Right forelimb (tissue), 1 donor: Measurements from ENCODE around the gene ARHGAP25.

ENCODE experiments used
- DNase-seq: peaks from one replicate; pipeline ENCODE4 v3.0.0-alpha.2; 2018

The ARHGAP25 gene

DNA sequence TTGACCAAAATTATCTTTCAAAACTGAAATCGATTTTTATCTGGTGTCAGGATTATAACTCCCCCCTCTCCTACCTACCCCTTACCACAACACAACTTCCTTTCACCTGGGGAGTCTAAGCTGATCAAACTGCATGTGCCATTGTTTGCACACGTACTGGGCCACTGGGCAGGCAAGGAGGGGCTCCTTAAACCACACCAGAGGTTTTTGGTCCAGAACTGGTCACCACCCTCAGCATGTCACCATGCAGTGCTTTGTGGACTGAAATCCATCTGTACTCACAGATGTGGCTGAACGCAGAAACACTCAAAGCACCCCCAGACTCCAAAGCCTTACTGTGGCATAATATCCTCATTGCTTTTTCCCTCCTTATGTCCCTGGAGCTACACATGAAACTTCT lies 13.9 kb upstream of the ARHGAP25 start:
- DNase-seq: no peak

DNA sequence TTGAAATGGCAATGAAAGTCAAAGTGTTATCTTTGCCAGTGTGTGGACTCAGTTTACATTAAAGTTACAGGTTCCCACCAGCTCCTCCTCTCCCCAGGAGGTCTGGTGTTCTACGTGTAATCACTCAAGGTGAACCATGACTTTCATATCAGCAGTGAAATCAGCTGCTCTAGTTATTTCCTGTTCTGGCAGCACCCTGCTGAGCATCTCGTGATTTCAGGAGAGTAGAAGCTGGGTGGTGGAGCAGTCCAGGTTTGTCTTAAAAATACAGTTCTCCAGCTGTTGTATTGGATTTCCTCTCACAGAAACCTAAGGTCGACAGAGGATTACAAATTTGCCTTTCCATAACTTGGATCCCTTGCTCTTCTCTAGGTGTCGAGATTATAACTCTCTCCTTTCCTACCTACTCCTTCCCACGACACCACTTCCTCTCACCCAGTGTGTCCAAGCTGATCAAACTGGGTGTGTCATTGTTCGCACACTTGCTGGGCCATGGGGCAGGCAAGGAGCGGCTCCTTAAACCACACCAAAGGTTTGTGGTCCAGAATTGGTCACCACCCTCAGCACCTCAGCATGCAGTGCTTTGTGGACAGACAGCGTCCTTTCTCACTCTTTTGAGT lies 13.0 kb upstream of the ARHGAP25 start:
- DNase-seq: no peak

- DNase-seq: no peak
These were observed 11.9 kb upstream of the ARHGAP25 start for GRCh38 chr2:68722712-68723111.

DNA sequence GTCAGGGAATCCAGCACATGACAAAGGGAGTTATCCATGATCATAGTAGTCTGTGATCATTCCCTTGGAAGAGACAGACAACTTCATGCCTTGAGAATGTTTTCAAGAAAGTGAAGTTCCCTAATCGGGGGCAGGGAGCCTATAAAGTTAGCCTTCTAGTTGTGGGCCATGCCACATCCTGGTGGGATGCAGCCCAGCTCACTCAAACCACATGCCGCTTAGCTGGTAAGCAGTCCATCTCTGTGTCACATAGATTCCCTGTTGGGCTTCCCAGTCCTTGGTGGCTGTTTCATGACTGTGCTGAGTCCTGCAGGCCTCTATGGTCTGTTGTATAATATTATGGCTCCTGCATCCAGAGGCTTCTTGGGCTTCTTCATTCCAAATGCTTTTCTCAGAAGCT lies 11.4 kb upstream of the ARHGAP25 start:
- no peak for DNase-seq

GRCh38 chr2:68726100-68726499 lies 8.5 kb upstream of the ARHGAP25 start:
- DNase-seq: no peak

DNA sequence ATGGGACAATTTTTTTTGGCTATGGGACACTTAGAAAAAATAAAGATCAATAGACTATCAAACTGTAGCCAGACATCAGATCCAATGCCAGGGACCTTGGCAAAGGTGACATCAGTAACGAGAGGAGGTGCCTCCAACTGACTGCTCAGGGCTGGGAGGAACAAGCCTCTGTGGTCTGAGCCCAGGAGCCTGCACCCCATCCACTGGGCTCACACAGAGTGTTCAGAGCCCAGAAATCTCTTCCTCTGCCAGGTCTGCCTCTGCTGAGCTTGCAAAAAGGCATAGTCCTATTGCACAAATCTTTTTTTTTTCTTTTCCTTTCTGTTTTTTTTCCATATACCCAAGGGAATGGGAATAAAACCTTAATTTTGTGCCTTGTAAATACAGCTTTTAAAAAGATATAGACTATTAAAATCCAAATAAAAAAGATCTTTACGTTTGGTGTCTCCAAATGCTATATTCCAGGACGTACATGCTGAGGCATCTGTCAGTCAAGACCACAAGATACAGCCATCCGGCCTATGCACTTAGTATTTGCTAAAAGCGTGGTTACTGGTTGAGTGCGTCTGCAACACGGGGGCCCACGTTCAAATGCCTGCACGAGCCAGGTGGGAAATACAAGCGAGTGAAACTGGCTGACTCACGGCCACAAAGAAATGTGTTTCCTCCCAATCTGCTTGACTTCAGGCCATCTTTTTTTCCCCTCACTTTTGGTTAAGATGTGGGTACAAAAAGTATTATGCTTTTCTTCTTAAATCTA lies 7.8 kb upstream of the ARHGAP25 start:
- DNase-seq: no peak

- DNase-seq: no peak
These were observed 6.8 kb upstream of the ARHGAP25 start for GRCh38 chr2:68727683-68728375.

DNA sequence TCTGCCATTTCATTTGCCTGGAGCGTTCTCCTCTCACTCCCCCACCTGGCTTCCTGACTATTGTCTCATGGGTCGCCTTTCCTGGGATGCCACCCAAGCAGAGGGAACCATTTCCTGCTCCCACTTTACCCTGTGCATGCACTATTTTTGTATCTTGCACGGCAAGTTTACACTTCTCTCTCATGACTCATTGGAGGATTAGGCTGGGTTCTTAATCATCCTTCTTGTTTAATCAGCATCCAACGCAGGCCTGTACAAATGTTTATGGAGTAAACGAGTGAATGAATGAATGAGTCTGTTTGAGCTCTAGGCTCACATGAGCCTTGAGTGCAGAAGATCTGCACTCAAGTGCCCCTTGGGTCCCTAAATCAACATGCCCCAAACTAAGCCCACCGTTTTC lies 3.8 kb upstream of the ARHGAP25 start:
- DNase-seq: no peak

DNA sequence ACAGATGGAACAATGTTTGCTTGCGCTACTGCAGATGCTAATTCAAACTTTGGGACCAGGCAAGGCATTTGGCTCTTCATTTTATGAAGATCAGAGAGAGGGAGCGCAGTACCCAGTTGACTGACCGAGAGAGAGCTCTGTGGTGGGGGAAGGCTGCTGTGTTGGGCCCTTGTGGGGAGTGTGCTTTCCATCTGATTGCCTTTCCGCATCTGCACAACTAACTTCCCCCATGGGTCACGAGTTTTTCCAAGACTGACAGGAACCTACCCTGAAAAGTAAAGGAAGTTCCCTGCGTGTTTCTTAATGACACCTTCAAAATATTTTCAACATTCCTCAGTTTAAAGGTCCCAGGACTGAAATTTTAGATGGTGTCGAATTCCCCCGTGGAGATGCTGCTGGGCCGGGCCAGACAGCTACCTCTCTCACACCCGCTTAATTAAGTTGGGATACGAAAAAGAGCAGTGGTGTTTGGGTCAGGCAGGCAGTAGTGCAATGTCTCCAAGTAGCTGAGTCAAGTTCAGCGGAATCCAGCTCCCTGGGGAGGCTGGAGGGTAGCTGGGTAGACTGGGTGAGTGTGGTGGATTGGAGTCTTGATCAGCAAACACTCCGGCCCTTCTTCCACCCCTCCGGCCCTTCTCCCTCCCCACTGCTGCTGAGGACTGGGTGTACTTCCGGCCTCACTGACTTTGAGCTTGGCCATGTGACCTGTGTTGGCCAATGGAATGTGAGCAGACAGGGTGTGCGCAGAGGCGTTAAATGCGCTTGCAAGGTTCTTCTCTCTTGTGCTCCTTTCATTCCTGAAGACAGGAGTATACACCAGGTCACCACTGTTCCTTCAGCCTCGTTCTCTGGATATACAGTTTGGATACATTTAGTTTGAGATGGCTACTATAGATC lies 2.3 kb upstream of the ARHGAP25 start:
- DNase-seq: no peak

DNA sequence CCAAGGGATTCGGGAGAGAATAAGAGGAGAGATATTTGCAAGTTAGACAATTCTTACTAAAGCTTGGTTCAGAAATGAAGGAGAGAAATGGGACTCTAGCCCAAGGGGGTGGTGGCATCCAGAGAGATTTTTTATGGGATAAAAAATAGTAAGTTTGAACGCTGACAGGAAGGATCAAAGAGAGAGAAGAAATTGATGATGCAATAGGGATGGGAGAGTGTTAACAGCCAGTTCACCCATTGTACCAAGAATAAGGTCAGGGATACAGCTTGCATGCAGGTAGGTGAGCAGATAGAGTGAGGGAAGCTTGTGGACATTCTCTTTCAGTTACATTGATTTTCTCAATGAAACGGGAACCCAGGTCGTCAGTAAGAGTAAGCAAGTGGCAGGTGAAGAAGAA lies 1.2 kb upstream of the ARHGAP25 start:
- DNase-seq: no peak

GRCh38 chr2:68734176-68734575 lies 435 bp upstream of the ARHGAP25 start:
- DNase-seq: no peak

- DNase-seq: no peak
These were observed 1.5 kb downstream of the ARHGAP25 start for GRCh38 chr2:68736086-68736485.

DNA sequence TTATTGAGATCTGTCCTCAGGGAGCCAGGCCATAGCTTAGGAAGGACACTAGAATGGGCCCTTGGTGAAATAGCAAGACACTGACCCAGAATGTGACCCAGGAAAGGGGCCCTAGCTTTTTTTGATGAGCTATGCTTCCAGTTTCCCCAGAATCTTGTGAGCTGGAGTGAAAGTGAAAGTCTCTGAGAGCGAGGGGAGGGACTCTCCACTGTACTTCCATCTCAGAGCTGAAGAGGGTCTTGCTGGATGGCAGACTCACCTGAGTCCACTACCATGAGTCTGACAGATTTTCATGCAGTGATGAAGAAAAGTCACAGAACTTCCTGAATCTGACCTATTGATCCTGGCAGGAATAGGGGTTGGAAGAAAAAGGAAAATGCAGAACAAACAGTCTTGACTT lies 3.1 kb downstream of the ARHGAP25 start:
- no peak for DNase-seq

DNA sequence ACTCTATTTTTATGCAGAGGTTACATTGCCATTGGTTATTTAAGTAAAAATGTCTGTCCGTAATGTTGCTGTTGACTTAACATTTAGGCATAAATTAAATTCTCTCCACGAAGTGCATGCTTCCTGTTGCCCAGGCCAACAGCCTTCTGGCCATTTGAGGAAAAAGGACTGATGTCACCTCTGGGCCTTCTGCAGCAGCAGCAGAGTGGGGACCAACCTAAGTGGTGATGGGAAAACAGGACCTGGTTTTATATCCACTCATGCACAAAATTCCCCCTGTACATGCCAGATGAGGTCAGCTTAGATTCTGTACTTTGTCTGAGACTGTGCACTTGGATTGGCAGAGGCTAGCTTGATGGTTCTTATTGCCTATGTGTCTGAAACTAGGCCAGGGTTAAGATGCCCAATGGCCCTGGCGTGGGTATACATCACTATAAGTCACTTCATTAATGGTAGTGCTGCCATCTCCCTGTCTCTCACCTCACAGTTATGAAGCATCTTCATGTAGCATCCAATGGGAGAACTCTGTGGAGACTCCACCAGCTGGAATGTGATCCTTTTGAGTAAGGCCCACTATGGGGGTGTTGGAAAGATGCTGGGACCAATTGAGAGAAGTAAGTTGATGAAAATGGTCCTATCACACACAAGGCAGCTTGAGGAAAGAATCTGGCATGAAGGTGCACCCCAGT lies 4.4 kb downstream of the ARHGAP25 start:
- no peak for DNase-seq

DNA sequence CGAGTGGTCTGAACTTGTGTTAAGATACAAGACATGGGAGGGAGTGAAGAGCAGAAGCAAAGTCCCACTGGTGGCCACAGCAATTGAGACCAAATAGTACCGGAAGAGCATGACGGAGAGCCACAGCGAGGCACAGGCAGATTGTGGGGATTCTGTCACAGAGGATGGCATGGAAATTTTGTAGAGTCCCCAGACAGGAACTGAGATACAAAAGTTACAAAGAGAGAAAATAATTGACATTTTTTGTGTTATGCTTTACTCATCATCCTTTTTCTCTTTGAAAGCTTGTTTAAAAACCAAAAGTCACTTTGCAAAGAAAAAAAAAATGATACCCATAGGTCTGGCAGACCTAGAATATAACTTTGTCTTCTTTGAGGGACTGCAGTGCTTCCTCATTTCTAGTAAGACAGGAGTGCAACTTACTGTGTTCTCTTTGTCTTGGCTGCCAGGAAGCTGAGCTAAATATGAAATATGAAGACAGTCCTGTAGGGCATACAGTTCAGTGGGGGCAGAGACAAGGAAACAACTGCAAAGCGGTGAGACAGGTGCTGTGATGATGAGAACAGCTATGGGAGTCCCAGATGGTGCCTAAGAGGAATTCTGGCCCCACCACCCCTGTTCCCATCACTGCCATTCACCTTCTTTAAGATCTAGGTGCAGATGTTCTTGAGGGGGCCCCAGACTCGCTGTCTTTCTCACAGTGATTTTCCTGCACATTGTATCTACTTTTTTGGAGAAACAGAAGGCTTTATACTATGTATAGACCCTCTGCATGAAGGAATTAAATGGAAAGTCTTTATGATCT lies 5.2 kb downstream of the ARHGAP25 start:
- DNase-seq: no peak

- no peak for DNase-seq
These were observed 5.8 kb downstream of the ARHGAP25 start for GRCh38 chr2:68740400-68740914.

DNA sequence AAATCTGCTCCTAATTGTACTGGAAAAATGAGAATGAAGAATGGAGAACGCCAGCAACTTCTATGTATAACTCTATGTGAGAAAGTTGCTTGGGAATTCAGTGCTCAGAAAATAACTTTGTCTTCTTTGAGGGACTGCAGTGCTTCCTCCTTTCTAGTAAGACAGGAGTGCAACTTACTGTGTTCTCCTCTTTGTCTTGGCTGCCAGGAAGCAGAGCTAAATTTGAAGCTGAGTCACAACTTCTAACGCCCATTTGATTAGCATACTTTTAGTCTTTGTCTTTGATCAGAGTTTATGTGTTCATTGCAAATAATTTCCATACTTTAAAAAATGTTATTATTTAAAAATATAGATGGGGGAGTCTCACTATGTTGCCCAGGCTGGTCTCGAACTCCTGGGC lies 6.6 kb downstream of the ARHGAP25 start:
- DNase-seq: no peak

DNA sequence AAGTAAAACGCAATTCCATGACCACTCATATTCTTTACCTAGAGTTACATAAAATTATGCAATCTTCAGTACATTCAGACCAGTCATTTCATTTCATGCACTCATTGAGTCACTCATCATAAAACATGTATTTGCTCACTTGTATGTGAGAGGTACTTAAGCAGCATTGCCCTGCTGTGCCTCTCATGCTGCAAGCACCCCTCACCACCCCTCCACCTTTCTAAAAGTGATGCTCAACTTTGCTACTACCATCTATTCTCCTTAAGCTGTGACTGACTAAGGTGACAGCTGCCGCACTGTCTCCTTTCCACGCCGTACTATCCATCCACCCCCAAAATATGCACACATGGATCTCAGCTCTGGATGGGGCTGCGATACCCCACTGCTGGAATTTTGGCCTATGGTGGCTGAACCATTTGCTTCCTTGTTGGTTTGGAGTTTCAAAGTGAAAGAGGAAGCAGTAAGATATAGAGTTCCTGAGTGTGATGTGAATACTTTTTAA lies 7.2 kb downstream of the ARHGAP25 start:
- no peak for DNase-seq

DNA sequence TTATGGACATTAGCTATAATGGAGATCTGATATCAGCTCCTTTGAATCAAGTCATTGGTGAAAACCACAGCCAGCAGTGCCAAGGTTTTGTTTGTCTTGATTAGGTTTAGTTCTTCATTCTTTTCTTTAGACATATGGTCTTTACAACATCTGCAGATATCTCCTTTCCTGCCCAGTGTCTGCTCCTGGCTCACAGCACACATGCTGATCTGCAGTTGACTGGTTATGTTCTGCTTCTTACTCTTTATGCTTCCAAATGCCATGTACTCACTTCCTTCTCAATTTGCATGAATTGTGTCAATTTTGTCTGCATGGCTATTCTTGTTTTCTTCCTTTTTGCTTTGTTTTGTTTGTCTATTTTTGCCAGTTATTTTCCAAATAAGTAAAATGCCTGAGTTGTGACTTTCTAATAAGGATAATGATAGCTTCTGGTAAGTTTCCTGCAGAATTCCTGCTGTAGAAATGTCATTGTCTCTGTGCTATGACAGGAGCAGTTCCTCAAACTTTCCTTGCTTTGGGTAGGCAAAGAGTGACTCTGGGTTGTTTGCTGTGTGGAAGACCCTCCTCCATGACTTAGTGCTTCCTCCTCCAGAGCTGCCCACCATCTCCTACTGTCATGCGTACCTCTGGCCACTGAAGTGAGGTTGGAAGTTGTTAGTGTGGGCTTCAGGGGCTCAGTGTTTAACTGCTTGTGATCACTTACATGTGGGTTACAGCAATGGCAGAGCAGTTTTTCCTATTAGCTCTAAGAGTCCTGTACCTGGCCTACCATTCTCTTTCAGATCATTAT lies 8.2 kb downstream of the ARHGAP25 start:
- DNase-seq: no peak

DNA sequence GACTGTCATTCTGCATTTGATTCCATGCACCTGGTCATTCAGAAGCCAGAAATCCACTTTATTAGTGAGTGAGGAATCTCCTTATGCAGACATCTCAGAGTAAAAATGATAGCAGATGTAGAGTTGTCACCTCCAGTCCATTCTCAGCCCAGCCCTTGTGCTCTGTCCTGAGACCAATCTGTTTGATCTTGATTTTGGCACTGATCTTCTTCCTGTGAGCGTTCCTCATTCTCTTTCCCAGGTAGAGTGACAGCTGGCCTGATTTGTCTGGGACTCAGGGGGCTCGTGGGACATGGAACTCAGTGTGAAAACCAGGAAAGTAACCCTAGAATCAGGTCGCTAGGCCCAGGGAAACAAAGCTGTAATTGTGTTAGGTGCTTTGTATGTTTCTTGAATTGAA lies 8.9 kb downstream of the ARHGAP25 start:
- DNase-seq: no peak
